ENCODE data around the gene QPRT. TPM values are rescaled to one million over a fixed set of nuclear protein-coding genes. Genes with fewer than 3 reads are reported as not detected.

The QPRT gene
- total and polyA plus RNA-seq, 2 of the 8 experiments (the other 6 are each of a cell fraction or from before 2014, with no cell fraction given), result 89.0 to 102 TPM

GRCh38 chr16:29738514-29738913, 59.5 kb downstream of the QPRT start:
- Histone ChIP-seq H3K9ac (replicated peaks in 1 of 4; ENCODE audit: extremely low read depth in 1 of 4, low read depth in 3 of 4, low read length in 3 of 4) (no peak overlapping the region), H4K20me1 (replicated peaks in 1 of 2; ENCODE audit: control insufficient read depth in 1 of 2, insufficient read depth in 2 of 2, low read length in 2 of 2) (peaks cover 6 to 24% of the 10 kb centered on the region in 2 experiments), H4K5ac (ENCODE audit: insufficient read length, low read depth, low read length) (no peak overlapping the region), H2BK15ac (ENCODE audit: low read length) (no peak overlapping the region), H4K8ac (ENCODE audit: extremely low read depth, insufficient read depth, low read length) (no peak overlapping the region), H3K23me2 (ENCODE audit: low read depth, low read length) (peaks cover 3% of the 10 kb centered on the region; the same call in 1 of the 2 replicates), H3K4me2 (ENCODE audit: insufficient read depth in 1 of 2, low read depth in 2 of 2, low read length in 2 of 2) (no peak overlapping the region), H3K23ac (ENCODE audit: insufficient read length) (no peak overlapping the region), H2BK5ac (ENCODE audit: low read depth, low read length) (no peak overlapping the region), H3K14ac (ENCODE audit: insufficient read length) (no peak overlapping the region), H3K4ac (replicated peaks; ENCODE audit: insufficient read length, low read depth, low read length) (no peak overlapping the region), H3K36me3 (ENCODE audit: control insufficient read depth in 2 of 4, insufficient read depth in 4 of 4, low read length in 3 of 4) (peaks cover 6 to 35% (median 8%) of the 10 kb centered on the region in 4 experiments), H2AK5ac (ENCODE audit: low read depth, low read length) (no peak overlapping the region), H3K4me3 (ENCODE audit: extremely low read depth in 1 of 4, insufficient read depth in 2 of 4, low read depth in 3 of 4, low read length in 4 of 4) (no peak overlapping the region), H2BK120ac (replicated peaks; ENCODE audit: low read depth, low read length) (no peak overlapping the region), H3K9me3 (ENCODE audit: insufficient read depth in 2 of 2, low read depth in 1 of 2, low read length in 1 of 2) (no peaks in the 10 kb centered on the region), H3K4me1 (replicated peaks in 1 of 4; ENCODE audit: control insufficient read depth in 3 of 4, insufficient read depth in 4 of 4, low read length in 3 of 4) (no peaks in the 10 kb centered on the region; a peak in 1 of 7 replicates), H3K18ac (ENCODE audit: extremely low read depth, low read length) (no peak overlapping the region), H2BK20ac (ENCODE audit: low read length) (no peak overlapping the region), H2BK12ac (ENCODE audit: low read depth, low read length) (no peak overlapping the region), H2AFZ (ENCODE audit: low read length) (no peak overlapping the region), H4K91ac (replicated peaks; ENCODE audit: insufficient read length, low read length) (no peak overlapping the region), H3K79me1 (ENCODE audit: low read depth, low read length) (0 out of 2 replicates have a peak, but pooled peaks cover 2% of the 10 kb centered on the region), H3K56ac (replicated peaks; ENCODE audit: insufficient read length, low read depth, low read length) (no peak overlapping the region), H3K27me3 (replicated peaks in 1 of 4; ENCODE audit: control insufficient read depth in 3 of 4, extremely low read depth in 1 of 4, insufficient read depth in 3 of 4, low read length in 3 of 4) (no peaks in the 10 kb centered on the region), H3K79me2 (ENCODE audit: control insufficient read depth in 1 of 2, insufficient read depth in 2 of 2, low read length in 2 of 2) (no peaks in the 10 kb centered on the region), H3K27ac (ENCODE audit: low read depth, low read length) (no peak overlapping the region)
- DNase-seq (ENCODE audit: low read depth in 1 of 2, low spot score in 2 of 2) (no peak), FAIRE-seq (no peak)
- WGBS, 2 experiments (ENCODE audit: extremely low coverage in 1 of 2, insufficient coverage in 1 of 2, insufficient read length in 1 of 2, insufficient replicate concordance in 2 of 2, low coverage in 1 of 2, low lambda C conversion rate in 2 of 2, missing lambda C conversion rate in 1 of 2), result 85% methylated on average over 2 of the region's 2 CpGs; no CpG with 5 or more reads in 1 of the 2 experiments
- POLR2A ChIA-PET (ENCODE audit: partially characterized antibody), result interaction anchor here (0.9 to 26.3 kb wide), 27 partner anchors 8 to 70 kb away, joined by 3 to 490 read pairs (median 6); partner anchors contain the start of gene KIF22
- CTCF ChIA-PET (ENCODE audit: partially characterized antibody), result interaction anchor here (0.8 to 1.6 kb wide), 4 partner anchors 10 to 65 kb away, joined by 3 to 10 read pairs (median 4); no protein-coding TSS in a partner anchor
- TF ChIP-seq EP300 (IDR thresholded peaks at IDR 0.05; ENCODE audit: borderline replicate concordance in 1 of 2, low read depth in 2 of 2, low read length in 2 of 2) (no peak), POLR2A (IDR thresholded peaks at IDR 0.05; ENCODE audit: control extremely low read depth in 1 of 2, low read depth in 2 of 2, low read length in 2 of 2) (0 out of 3 replicates have a peak, but pooled peaks of 1 of the 2 experiments have one; percentile 35), ATF3 (IDR thresholded peaks at IDR 0.05; ENCODE audit: insufficient read depth, low read depth, low read length) (no peak)
